Measurements from ENCODE around the gene GALNT15.

GALNT15 gene

GRCh38 chr3:16174389-16174788 is at the start of gene GALNT15:
Gene GALNT15, plus strand, starts transcription at chr3:16174680. Its CDS starts 472 bp downstream, at chr3:16175152.
- no peak for ATAC-seq

- no peak for ATAC-seq
Observed at GRCh38 chr3:16126634-16127033, 47.8 kb upstream of the GALNT15 start.

GRCh38 chr3:16127249-16127648 is 47.2 kb upstream of the GALNT15 start:
- ATAC-seq: no peak

- no peak for ATAC-seq
Observed at GRCh38 chr3:16130066-16130465, 44.4 kb upstream of the GALNT15 start.

GRCh38 chr3:16132190-16132589 is 42.3 kb upstream of the GALNT15 start:
- no peak for ATAC-seq

- no peak for ATAC-seq
Observed at GRCh38 chr3:16132928-16133327, 41.6 kb upstream of the GALNT15 start.

GRCh38 chr3:16134173-16134928 is 40.1 kb upstream of the GALNT15 start:
- ATAC-seq: no peak

- no peak for ATAC-seq
Observed at GRCh38 chr3:16136055-16136454, 38.4 kb upstream of the GALNT15 start.

GRCh38 chr3:16137044-16137443 is 37.4 kb upstream of the GALNT15 start:
- ATAC-seq: no peak

- ATAC-seq: no peak
Observed at GRCh38 chr3:16137977-16138376, 36.5 kb upstream of the GALNT15 start.

GRCh38 chr3:16140116-16140893 is 34.2 kb upstream of the GALNT15 start:
- ATAC-seq: no peak

- no peak for ATAC-seq
Observed at GRCh38 chr3:16140894-16141285, 33.6 kb upstream of the GALNT15 start.

GRCh38 chr3:16142350-16143025 is 32.0 kb upstream of the GALNT15 start:
- no peak for ATAC-seq

- ATAC-seq: no peak
Observed at GRCh38 chr3:16143861-16144447, 30.5 kb upstream of the GALNT15 start.

- ATAC-seq: no peak
Observed at GRCh38 chr3:16145176-16145575, 29.3 kb upstream of the GALNT15 start.

- peak in 1 of 2 donors; percentile 30 for ATAC-seq
Observed at GRCh38 chr3:16146015-16146730, 28.3 kb upstream of the GALNT15 start.

- ATAC-seq: no peak
Observed at GRCh38 chr3:16147220-16147994, 27.1 kb upstream of the GALNT15 start.

GRCh38 chr3:16148213-16148612 is 26.3 kb upstream of the GALNT15 start:
- ATAC-seq: no peak

GRCh38 chr3:16148783-16149182 is 25.7 kb upstream of the GALNT15 start:
- ATAC-seq: no peak

- no peak for ATAC-seq
Observed at GRCh38 chr3:16150285-16150684, 24.2 kb upstream of the GALNT15 start.

- ATAC-seq: no peak
Observed at GRCh38 chr3:16151109-16151508, 23.4 kb upstream of the GALNT15 start.

GRCh38 chr3:16168211-16168610 is 6.3 kb upstream of the GALNT15 start:
- no peak for ATAC-seq
